HCT116 (cell line): ENCODE measurements around the gene CWC27. TPM values are rescaled to one million over a fixed set of nuclear protein-coding genes. Genes with fewer than 3 reads are reported as not detected.

ENCODE experiments used
- ATAC-seq: fragments of 200-7000 bp; cut with Tn5 transposase; 2 replicates; pipeline ENCODE4 v1.9.1; 2020; ENCODE audit warnings: mild to moderate bottlenecking, moderate library complexity
- BruUV-seq: library from RNA; stranded (reverse); fragments of 400-500 nt; replicated peaks from 2 replicates; lab custom pipeline; 2021; lab: Mats Ljungman, UMichigan
- CTCF ChIA-PET: fragments of 300-600 bp; sonication (Branson Sonifier 250); formaldehyde crosslinking; loops from one replicate; lab custom pipeline; 2021; ENCODE audit warnings: antibody characterized with exemption; lab: Charles Lee
- POLR2A ChIA-PET: fragments of 300-600, 350-600 bp; sonication (Branson Sonifier 250); formaldehyde crosslinking; loops from one replicate; lab custom pipeline; 2021; ENCODE audit warnings: antibody characterized with exemption; lab: Charles Lee
- RAD21 ChIA-PET, 2 experiments: fragments of 300-600 bp; sonication (Branson Sonifier 250); formaldehyde crosslinking; loops; one replicate each; lab custom pipeline; 2023; ENCODE audit warnings: low total read pairs in 2 of 2; ENCODE audit not compliant: uncharacterized antibody in 2 of 2, unreplicated experiment in 2 of 2, low non-redundant PET in 1 of 2; lab: Charles Lee
- DNase-seq: peaks from one replicate; pipeline ENCODE4 v3.0.0-alpha.2; 2010; ENCODE audit warnings: low read depth, low spot score
- H2AFZ ChIP-seq: fragments of 200-600 bp; shearing (Covaris generic), sonication (generic); 2 replicates; pipeline ENCODE4 v1.6.1; 2017; ENCODE audit warnings: low read depth, mixed run types, mixed read lengths, antibody characterized with exemption, low read length; ENCODE audit not compliant: poor library complexity, severe bottlenecking
- H3K27ac ChIP-seq: 2 replicates; pipeline ENCODE4 v1.5.1; 2012; ENCODE audit warnings: low read depth, low read length
- H3K27me3 ChIP-seq: fragments of 200-600 bp; sonication (generic); 2 replicates; pipeline ENCODE4 v1.6.1; 2016; ENCODE audit warnings: mixed run types, low read length, mixed read lengths; ENCODE audit not compliant: insufficient read depth
- H3K36me3 ChIP-seq, 2 experiments: fragments of 200-500 bp in 1 of 2; fragments of 200-600 bp in 1 of 2; sonication (Bioruptor generic) in 1 of 2; sonication (generic) in 1 of 2; 2 replicates each; pipeline versions ENCODE4 v1.5.1 to v1.6.1; 2014 to 2016; ENCODE audit warnings: low read length in 2 of 2, inconsistent platforms in 1 of 2, mixed read lengths in 1 of 2, mixed run types in 1 of 2; ENCODE audit not compliant: insufficient read depth in 2 of 2, control insufficient read depth in 1 of 2
- H3K4me1 ChIP-seq, 2 experiments: fragments of 200-600 bp in 1 of 2; sonication (generic) in 1 of 2; 2 replicates each; pipeline versions ENCODE4 v1.5.1 to v1.6.1; 2012 to 2017; ENCODE audit warnings: low read length in 2 of 2, inconsistent platforms in 1 of 2, mild to moderate bottlenecking in 1 of 2, mixed read lengths in 1 of 2, mixed run types in 1 of 2, moderate library complexity in 1 of 2; ENCODE audit not compliant: insufficient read depth in 2 of 2, control insufficient read depth in 1 of 2
- H3K4me2 ChIP-seq: fragments of 200-600 bp; sonication (generic); 2 replicates; pipeline ENCODE4 v1.6.1; 2017; ENCODE audit warnings: mixed run types, low read length, mixed read lengths
- H3K4me3 ChIP-seq, 2 experiments: fragments of 200-600 bp in 1 of 2; sonication (generic) in 1 of 2; replicated peaks in 1 of 2; 2 replicates each; pipeline ENCODE4 v1.5.1; 2011 to 2016; ENCODE audit warnings: low read length in 2 of 2, control low read depth in 1 of 2, low read depth in 1 of 2, mild to moderate bottlenecking in 1 of 2, mixed read lengths in 1 of 2, mixed run types in 1 of 2
- H3K79me2 ChIP-seq: fragments of 200-600 bp; sonication (generic); 2 replicates; pipeline ENCODE4 v1.6.1; 2017; ENCODE audit warnings: mild to moderate bottlenecking, mixed run types, low read length, moderate library complexity, mixed read lengths; ENCODE audit not compliant: insufficient read depth
- H3K9ac ChIP-seq: fragments of 200-600 bp; sonication (generic); 2 replicates; pipeline ENCODE4 v1.6.1; 2016; ENCODE audit warnings: low read length, mixed read lengths
- H3K9me2 ChIP-seq: fragments of 200-600 bp; sonication (generic), shearing (Covaris generic); 2 replicates; pipeline ENCODE4 v1.6.1; 2017; ENCODE audit warnings: mixed run types, mild to moderate bottlenecking, moderate library complexity; ENCODE audit not compliant: insufficient read depth
- H3K9me3 ChIP-seq, 2 experiments: fragments of 200-500 bp in 1 of 2; fragments of 200-600 bp in 1 of 2; sonication (Bioruptor generic) in 1 of 2; sonication (generic) in 1 of 2; 2 replicates each; pipeline ENCODE4 v1.6.1; 2014 to 2017; ENCODE audit warnings: low read length in 2 of 2, mixed read lengths in 2 of 2, inconsistent platforms in 1 of 2, low read depth in 1 of 2, mild to moderate bottlenecking in 1 of 2, mixed run types in 1 of 2, moderate library complexity in 1 of 2; ENCODE audit not compliant: control insufficient read depth in 1 of 2, insufficient read depth in 1 of 2
- H4K20me1 ChIP-seq: fragments of 200-600 bp; sonication (generic), shearing (Covaris generic); 2 replicates; pipeline ENCODE4 v1.6.1; 2017; ENCODE audit warnings: mixed run types, mild to moderate bottlenecking, moderate library complexity; ENCODE audit not compliant: insufficient read depth
- CTCF ChIP-seq, 3 experiments: fragments of 200-600 bp in 1 of 3; sonication (generic) in 1 of 3; IDR thresholded peaks in 2 of 3; conservative IDR thresholded peaks in 1 of 3; 2 replicates each; pipeline ENCODE4 v1.5.1; 2012 to 2017; ENCODE audit warnings: low read depth in 2 of 3, low read length in 2 of 3, antibody characterized with exemption in 1 of 3, borderline replicate concordance in 1 of 3, control low read depth in 1 of 3, mild to moderate bottlenecking in 1 of 3, mixed read lengths in 1 of 3, mixed run types in 1 of 3, moderate library complexity in 1 of 3; ENCODE audit not compliant: insufficient read depth in 1 of 3
- ELF1 ChIP-seq: IDR thresholded peaks from 2 replicates; pipeline ENCODE4 v1.6.1; 2012; ENCODE audit warnings: low read depth, borderline replicate concordance
- EZH2phosphoT487 ChIP-seq: fragments of 200-600 bp; IDR thresholded peaks from 2 replicates; pipeline ENCODE4 v1.6.1; 2018; ENCODE audit warnings: antibody characterized with exemption, borderline replicate concordance
- FOSL1 ChIP-seq: IDR thresholded peaks from 2 replicates; pipeline ENCODE4 v1.6.1; 2012; ENCODE audit warnings: low read depth
- MAX ChIP-seq: IDR thresholded peaks from 2 replicates; pipeline ENCODE4 v1.6.1; 2012
- RAD21 ChIP-seq: IDR thresholded peaks from 2 replicates; pipeline ENCODE4 v1.6.1; 2012; ENCODE audit warnings: low read depth, mild to moderate bottlenecking
- SP1 ChIP-seq: IDR thresholded peaks from 2 replicates; pipeline ENCODE4 v1.6.1; 2012; ENCODE audit warnings: low read depth
- ZBTB33 ChIP-seq: IDR thresholded peaks from 2 replicates; pipeline ENCODE4 v1.6.1; 2011; ENCODE audit warnings: mild to moderate bottlenecking, low read length, moderate library complexity; ENCODE audit not compliant: insufficient replicate concordance; ENCODE audit errors: extremely low read depth
- intact Hi-C: fragments of 100-400 bp; cut with micrococcal nuclease; formaldehyde crosslinking; loops from 2 replicates; pipeline ENCODE4 v1.10.0; 2022
- total RNA-seq: library from RNA; stranded (reverse); gene quantifications from one replicate; pipeline ENCODE4 v1.2.1, GENCODE V29; 2021; ENCODE audit not compliant: unreplicated experiment
- TF ChIP-seq, protein P1 (sequence below): IDR thresholded peaks from 2 replicates; pipeline ENCODE4 v1.6.1; 2012; ENCODE audit warnings: low read depth
- TF ChIP-seq, protein P2 (sequence below): IDR thresholded peaks from 2 replicates; pipeline ENCODE4 v1.6.1; 2012

Gene CWC27
- total RNA-seq, 1 experiment from 2014 or later: 29.1 TPM

DNA sequence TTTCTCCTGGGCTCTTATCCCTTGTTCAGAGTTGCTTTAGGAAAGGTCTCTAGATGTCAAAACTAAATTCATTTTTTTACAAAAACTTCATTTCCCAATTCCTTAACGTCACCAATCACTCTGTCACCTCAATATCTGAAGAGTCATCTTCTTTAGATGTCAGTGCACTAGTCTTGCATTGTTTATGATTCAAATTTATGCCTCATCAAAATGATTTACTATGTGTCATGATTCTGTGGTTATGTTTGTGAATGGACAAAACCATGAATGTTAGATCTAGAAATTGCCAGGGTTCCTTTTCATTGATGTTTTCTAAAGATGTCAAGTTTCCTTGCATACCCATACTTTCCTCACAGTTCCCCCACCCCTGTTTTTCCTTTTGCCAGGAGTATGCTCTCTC, 21.5 kb downstream of the CWC27 start (continued):
- TF ChIP-seq CTCF (IDR thresholded peaks at IDR 0.05 in 2 of 3, conservative IDR thresholded peaks at IDR 0.05 in 1 of 3; ENCODE audit: borderline replicate concordance in 1 of 3, insufficient read depth in 1 of 3, low read depth in 2 of 3, low read length in 2 of 3) (no peak), FOSL1 (no peak), ELF1 (no peak), RAD21 (no peak), MAX (no peak)
- TF ChIP-seq, protein P1, sequence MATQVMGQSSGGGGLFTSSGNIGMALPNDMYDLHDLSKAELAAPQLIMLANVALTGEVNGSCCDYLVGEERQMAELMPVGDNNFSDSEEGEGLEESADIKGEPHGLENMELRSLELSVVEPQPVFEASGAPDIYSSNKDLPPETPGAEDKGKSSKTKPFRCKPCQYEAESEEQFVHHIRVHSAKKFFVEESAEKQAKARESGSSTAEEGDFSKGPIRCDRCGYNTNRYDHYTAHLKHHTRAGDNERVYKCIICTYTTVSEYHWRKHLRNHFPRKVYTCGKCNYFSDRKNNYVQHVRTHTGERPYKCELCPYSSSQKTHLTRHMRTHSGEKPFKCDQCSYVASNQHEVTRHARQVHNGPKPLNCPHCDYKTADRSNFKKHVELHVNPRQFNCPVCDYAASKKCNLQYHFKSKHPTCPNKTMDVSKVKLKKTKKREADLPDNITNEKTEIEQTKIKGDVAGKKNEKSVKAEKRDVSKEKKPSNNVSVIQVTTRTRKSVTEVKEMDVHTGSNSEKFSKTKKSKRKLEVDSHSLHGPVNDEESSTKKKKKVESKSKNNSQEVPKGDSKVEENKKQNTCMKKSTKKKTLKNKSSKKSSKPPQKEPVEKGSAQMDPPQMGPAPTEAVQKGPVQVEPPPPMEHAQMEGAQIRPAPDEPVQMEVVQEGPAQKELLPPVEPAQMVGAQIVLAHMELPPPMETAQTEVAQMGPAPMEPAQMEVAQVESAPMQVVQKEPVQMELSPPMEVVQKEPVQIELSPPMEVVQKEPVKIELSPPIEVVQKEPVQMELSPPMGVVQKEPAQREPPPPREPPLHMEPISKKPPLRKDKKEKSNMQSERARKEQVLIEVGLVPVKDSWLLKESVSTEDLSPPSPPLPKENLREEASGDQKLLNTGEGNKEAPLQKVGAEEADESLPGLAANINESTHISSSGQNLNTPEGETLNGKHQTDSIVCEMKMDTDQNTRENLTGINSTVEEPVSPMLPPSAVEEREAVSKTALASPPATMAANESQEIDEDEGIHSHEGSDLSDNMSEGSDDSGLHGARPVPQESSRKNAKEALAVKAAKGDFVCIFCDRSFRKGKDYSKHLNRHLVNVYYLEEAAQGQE: no peak
- TF ChIP-seq, protein P2, sequence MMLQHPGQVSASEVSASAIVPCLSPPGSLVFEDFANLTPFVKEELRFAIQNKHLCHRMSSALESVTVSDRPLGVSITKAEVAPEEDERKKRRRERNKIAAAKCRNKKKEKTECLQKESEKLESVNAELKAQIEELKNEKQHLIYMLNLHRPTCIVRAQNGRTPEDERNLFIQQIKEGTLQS: no peak

- BruUV-seq: no TSS peak
- ATAC-seq: no peak
- TF ChIP-seq EZH2phosphoT487 (no peak), MAX (no peak), ZBTB33 (no peak), SP1 (no peak)
- TF ChIP-seq, protein P1: no peak
- TF ChIP-seq, protein P2: no peak
Measured at GRCh38 chr5:64792469-64792868, 23.7 kb downstream of the CWC27 start.

More at GRCh38 chr5:64792469-64792868, 23.7 kb downstream of the CWC27 start:
- Histone ChIP-seq H2AFZ (no peak overlapping the region), H3K4me1 (0 out of 4 replicates have a peak, but pooled peaks cover 0 to 2% of the 10 kb centered on the region in 2 experiments), H3K79me2 (no peaks in the 10 kb centered on the region), H3K9me2 (no peaks in the 10 kb centered on the region), H3K9me3 (no peaks in the 10 kb centered on the region), H3K9ac (no peak overlapping the region), H4K20me1 (no peaks in the 10 kb centered on the region), H3K4me2 (no peak overlapping the region), H3K27ac (no peak overlapping the region), H3K27me3 (no peaks in the 10 kb centered on the region), H3K4me3 (no peak overlapping the region), H3K36me3 (no peaks in the 10 kb centered on the region)
- CTCF ChIA-PET: interaction anchor here (2.0 kb wide), 1 partner anchor 19 kb away, joined by 4 read pairs; no protein-coding TSS in a partner anchor
- POLR2A ChIA-PET: no interaction called here
- intact Hi-C loops: no loop called here
- DNase-seq: no peak
- RAD21 ChIA-PET: no interaction called here
